Activated CD8-positive, alpha-beta memory T cell treated with anti-CD3 and anti-CD28 coated beads, Interleukin-2, amount 50 U/mL, for 4 hours (primary cell): ENCODE measurements around the gene MOB1A.
"Not testable (repeated sequence)": the region's sequence is repeated elsewhere in the genome, so short reads cannot be mapped to it uniquely, and the experiment has no call there.

Source experiments
- DNase-seq: peaks from one replicate; pipeline ENCODE4 v3.0.0-alpha.2; 2020

The MOB1A gene

DNA sequence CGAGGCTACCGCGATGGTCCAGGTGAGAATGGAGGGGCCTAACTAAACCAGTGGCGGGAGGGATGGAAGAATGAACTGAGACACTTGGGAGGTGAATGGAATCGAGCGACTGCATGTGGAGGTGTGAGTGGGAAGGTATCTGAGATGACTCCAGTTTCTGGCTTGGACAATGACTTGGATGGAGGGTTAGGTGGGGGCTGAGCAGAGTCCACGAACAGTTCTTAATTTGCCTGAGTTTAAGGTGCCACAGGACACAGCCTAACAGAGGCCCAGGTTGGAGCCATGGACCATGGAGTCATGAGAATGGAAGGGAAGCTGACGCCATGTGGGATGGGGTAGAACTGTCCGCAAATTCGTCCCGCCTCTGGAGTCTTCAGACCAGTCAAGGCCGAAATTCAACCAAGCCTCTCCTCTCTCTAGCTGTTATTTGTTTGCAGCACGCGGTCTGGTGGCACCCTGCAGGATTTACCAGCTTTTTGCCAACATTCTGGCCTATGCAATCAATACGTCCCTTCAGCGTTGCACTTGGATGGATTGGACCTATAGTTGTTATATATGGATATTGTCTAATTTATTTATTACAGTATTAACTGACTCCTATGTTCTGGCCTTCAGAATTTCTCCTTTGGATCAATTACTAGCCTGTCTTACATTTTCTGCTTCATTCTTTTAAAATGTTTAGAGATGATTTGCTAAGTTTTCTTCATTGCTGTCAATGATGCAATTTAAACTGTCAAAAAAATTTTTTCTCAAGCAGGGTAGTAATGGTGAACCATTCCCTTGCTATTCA, 30.0 kb downstream of the MOB1A start:
- no peak for DNase-seq

DNA sequence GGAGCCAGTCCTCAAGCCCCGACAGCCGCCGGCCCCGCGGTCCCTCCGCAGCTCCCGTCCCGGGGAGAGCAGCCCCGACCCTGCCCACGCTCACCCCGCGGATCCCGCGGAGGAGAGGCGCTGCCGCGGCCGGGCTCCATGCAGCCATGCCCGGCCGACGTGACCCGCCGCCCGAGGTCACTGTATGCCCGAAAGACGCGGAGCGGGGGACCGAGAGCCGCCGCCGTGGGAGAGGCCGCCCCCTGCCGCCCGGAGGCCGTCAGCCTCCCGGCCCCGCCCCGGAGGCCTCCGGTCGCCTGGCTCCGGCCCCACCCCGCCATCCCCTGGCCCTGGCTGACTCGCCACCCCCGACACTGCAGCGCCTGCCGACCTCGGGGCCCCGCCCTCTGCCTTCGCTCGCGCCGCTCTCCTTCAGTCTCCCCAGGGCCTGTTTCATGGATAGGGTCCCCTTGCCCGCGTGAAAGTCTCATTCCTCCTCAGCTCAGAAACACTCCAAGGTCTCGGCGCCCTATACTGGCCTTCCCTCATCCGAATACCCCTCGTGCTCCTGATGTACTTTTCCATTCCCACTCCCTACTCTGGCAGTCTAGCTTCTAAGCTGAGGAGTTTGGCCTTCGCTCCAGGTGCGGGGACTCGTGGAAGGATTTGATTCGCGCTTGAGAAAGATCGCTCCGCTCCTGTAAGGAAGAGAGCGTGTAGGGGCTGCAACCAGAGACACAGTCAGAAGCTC, 30.8 kb downstream of the MOB1A start, which contains the start of gene BOLA3:
TSS of gene BOLA3 (minus strand) at position 186 of the 730 bp plus-strand sequence. CDS start at position 148, 38 bp downstream.
- peak; percentile 83 for DNase-seq

DNA sequence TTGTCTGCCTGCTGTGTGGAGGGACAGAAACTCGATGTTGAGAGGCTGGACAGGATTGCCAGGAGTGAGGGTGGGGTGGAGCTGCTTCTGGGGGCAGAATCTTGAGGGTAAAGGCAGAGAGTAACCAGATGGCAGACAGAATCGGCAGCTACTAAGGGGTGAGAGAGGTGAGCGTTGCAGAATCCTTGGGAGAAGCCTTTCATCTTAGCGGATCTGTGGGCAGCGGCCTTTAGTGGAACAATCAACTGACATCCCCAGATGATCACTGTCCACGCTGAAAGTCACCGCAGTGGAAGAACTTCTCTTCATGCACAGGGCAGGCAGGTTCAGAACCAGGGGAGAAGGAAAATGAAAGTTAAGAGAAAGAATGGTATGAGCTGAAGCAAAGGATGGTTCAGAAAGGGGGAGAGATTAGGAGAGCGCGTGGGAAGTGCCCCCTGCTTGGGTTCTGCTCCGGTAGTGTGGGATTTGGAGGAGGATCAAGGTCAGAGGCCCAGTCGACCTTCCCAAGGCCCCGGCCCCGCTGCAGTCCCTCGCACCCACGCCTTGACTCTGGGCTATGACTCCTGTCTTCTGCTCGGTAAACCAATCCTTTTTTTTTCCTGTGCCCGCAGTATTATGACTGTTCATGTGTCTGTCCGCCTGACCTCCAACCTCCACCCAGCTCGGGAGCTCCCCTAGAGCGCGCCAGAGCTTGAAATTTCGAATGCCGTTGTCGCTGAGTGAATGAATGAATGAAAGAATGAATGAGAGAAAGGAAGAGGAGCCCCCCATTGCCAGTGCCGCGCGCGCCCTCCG, 31.6 kb downstream of the MOB1A start:
- DNase-seq = no peak

DNA sequence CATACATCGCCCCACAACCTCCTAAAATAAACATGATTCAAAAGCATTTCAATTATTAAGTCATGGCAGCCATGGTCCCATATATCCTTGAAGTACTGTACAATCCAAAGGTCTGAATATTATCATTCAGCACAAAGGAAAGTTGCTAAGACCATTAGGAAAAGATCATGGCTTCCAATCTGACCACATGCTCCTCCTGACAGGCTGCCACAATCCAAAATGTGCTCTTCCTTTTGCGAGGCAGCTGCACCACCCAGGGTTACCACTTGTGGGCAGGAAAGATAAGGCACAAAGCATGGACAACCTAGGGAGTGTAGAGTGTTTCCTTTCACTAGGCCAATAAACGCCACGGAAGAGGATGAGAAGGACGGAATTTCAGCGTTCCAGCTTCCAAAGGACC, 36.3 kb downstream of the MOB1A start:
- no peak for DNase-seq

DNA sequence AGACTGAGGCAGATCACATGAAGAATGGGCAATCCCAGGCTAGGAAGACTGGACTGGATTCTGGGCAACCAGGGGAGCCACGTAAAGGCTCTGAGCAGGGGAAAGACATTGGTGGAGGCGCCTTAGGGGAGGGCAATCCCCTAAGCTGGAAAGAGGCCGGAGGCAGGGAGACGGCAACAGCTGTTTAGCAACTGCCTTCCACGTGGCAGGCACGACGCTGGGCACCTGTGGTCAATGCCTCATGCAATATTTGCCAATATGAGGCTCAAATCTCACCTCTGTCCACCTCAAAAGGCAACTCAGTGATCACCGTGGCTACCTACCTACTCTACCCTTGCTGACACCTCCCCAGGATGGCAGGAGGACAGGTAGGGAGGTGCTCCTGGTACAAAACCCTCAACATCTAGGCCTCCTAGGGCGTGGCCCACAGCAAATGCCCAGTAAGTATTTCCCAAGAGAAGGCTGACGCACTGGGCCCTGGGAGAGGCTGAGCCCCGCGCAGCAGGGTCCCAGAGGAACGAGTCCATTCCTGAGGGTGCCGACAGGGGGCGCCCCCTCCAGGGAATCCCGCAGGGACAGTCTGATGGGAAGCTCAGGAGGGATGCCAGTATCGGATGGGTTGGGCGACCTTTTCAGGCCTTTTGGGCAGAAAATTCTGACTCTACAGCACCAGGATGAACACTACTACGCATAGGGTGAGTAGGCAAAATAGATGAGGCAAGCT, 39.9 kb downstream of the MOB1A start:
- DNase-seq = no peak

DNA sequence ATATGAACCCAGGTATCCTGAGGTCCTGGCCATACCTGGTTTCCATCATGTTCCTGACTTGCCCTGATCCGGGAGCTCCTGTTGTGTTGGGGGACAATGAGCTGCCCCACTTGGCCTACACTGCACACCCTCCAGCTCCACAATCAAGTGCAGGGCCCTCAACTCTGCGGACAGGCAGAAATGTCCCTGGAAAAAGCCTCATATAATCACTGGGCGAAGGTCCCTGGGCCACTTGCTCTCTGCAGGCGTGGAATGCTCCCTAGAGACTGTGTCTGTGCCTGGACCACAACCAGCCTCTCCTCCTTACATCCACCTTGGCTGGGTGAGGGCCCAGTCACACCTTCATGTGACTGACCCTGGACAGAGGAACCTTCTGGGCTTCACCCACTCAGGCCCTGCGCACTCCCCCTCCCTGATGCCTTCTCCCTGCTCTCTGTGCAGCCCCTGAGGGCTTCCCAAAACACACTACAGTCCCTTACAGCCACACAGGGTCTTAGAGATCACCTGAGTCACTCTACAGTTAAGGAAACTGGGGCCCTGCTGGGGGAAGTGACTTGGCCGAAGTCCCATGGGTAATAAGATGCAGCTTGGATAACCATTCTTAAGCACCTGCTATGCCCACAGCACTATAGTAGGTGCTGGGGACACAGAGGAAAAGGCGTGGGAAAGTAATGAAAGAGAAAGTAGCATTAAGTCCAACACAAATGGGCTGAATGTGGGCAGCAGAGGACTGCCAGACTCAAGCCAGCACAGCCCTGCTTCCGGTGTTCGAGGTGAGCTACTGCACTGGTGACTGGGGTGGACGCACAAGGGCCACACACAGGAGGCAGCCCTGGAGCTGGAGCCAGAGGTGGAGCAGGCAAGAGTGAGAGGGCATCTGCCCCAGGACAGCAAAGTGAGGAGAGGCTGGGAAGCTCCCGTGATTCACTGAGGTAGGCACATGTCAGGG, 40.8 kb downstream of the MOB1A start:
- no peak for DNase-seq

DNA sequence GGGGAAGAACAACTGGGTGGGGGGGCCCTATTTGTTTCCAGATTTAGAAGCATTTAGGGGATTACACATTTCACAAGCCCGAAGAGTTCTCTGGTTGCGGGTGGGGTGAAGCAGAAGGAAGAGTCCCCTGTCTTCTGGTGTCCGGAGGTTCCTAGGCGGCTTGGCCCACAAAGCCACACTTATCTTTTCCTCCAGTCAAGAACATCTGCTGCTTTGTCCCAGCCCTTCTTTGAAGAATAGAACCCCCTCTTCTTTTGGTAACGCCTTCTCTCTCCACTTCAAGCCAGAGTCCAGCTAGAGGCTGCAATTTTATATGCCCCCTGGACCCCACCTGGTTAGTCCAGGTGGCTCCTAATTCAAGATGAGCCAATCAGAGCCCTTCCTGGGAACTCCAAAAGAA, 46.8 kb downstream of the MOB1A start:
- no peak for DNase-seq

DNA sequence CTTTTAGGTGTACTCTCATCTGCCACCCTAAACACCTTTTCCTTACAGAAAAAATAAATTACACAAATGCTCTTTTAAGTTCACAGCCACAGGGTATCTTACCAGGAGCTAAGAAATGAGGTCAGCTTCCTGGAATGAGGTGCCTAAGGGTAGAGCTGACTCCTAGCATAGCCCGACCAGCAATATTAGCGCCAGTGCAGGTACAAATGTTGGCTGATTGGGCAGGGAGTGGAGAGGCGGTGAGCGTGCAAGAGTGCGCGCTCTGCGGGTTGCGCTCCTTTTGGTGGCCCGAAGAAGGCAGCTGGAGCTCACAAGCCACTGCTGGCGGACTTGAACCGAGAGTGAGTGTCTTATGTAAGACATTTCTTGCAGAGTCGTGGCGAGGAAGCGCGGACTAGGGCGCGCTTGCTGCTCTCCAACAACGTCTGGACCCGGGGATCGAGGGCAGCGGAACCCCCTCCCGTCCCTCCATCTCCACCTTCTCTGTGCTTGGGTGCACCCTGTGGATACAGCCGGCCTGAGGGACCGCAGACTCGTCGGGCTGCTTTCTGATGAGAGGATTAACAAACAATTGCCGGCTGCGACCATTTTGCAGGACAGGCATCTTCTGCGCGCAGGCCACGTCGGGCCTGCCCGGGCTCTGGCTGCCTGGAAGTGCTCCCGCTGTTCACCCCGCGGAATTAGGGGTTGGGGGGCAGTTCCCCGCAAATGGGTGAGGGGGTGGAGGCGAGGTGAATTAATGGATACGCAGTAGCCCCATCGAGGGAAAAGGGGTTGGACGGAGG, 48.3 kb downstream of the MOB1A start:
- no peak for DNase-seq

DNA sequence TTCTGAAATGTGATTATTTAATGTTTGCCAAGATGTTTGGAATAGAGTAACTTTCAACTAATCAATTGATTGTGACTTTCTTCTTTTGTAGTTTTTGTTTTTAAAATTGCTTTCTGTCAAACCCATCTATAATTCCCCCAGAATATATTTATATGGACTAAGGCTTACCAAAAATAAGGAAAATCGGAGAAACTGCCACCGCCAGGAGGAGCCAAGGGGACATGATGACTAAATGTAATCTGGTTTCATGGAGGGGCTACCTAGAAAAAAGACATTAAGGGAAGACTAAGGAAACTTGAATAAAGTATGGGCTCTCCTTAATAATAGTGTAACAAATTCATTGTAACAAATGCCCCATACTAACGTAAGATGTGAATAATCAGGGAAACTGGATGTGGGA, 50.5 kb downstream of the MOB1A start:
- DNase-seq = no peak

DNA sequence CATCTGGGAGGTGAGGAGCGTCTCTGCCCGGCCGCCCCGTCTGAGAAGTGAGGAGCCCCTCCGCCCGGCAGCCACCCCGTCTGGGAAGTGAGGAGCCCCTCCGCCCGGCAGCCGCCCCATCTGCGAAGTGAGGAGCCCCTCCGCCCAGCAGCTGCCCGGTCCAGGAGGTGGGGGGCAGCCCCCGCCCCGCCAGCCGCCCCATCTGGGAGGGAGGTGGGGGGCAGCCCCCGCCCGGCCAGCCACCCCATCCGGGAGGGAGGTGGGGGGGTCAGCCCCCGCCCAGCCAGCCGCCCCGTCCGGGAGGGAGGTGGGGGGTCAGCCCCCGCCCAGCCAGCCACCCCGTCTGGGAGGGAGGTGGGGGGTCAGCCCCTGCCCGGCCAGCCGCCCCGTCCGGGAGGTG, 54.7 kb downstream of the MOB1A start:
- DNase-seq = not testable (repeated sequence)

DNA sequence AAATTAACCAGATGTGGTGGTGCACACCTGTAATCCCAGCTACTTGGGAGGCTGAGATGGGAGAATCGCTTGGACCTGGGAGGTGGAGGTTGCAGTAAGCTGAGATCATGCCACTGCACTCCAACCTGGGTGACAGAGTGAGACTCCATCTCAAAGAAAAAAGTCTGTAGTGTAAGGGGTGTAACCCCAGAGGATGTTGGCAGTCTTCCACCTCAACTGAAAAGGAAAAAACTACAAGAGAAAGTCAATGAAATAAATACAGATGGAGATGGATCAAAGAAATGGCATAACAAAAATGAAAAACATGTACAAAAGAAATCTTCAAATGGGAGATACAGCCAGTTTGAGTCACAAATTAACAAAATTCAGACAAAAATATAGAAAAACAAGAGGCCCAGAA, 56.8 kb downstream of the MOB1A start:
- DNase-seq = not testable (repeated sequence)

DNA sequence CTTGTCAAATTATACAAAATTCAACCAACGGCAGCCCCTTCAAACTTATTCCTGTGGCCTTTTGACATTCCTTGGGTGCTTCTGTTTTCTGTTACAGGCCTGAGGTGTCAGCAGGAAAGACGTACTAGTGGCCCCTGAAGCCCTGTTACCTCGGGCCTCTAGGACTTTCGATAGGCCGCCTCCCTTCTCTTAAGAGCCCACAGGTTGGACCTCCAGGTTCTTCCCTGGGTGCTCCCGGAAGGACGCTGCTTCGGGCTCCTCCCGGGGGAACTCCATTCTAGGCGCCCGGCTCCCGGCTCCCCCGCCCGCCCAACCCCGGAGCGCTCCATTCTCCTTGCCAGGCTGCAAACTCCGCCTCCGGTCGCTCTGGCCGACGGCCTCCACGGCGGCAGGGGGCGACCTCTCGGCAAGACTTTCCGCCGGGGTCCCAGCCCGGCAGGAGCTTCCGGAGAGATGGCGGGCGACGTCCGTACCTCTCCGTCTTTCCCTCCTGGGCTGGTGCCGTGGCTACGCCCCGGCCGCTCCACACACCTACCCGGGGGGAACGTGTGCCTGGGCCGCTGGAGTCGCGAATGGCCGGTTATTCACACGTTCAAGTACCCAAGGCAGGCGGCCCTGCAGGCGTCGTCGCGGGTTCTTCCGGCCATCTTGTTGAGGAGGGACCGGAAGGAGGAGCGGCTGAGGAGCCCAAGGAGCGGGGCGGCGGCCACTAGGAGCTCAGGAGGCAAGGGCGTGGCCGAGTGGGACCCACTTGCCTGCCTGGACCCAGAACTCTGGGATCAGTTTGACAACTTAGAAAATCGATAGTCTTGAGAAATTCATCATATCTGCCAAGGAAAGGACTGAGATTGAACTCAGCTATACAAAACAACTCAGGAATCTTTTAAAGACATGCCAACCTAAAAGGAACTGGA, 58.5 kb downstream of the MOB1A start:
- DNase-seq = peak; percentile 84

DNA sequence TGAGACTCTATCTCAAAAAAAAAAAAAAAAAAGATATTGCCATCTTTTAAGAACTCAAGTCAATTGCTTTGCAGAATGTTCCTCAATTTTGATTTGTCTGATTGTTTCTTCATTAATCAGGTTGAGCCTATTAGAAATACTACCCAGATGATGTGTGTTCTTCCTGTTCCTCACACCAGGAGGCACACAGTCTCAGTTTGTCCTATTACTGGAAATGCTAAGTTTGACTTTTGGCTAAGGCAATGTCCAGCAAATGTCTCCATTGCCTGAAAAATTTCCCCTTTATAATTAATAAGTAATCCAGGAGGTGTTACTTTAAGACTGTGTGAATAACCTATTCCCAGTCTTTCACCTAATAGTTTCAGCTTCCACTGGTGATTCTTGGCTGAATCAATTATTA, 59.3 kb downstream of the MOB1A start:
- DNase-seq = no peak

DNA sequence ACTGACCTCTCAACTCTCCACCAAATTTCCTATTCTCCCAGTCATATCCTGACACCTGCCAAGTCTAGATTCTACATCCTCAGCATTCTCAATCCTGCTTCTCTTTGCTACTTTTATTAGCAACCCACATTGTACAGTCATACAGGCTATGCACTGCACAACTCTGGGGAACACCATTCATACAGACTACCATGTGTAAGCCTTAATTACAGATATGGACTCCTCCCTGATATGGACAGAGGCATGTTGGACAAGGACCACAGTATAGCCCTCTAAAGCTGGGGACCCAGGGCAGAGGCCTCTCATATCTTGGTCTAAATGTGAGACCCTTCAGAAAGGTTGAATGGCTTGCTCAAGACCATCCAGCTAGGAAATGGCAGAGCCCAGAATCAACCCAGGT, 67.3 kb downstream of the MOB1A start:
- no peak for DNase-seq

DNA sequence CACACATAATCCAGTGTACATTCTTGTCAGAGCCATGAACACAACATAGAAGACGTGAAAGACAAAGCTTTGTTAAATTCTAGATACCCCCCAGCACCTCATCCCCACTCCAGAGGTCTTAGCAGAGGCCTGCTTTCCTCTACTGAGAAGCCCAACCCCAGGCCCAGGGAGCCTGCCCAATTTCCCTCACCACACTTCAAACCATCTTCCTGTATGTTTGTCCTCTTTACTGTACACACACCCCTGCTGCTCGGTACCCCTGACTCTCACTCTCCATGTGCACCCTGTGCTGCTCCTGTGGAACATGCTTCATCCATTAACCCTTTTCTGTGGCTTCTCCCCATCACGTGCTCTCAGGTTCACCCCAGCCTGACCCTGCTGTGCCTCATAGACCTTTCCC, 68.1 kb downstream of the MOB1A start:
- DNase-seq = no peak

DNA sequence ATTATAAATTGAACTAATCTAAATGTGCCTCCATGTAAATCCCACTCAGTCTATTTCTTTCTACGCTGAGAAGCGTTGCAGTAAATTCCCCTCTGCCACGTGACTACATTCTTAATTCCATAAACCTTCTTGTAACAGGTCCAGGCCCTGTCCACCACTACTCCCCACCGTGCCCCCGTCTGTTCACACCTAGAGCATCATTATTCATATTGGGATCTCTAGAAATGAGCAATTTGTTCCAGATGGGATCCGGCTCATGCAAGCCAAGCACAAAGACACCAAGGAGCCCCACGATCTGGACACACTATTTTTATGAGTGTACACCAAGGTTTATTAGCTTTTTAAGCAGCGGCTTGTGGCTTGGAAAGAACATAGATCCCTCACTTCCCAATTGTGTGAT, 69.1 kb downstream of the MOB1A start:
- no peak for DNase-seq

DNA sequence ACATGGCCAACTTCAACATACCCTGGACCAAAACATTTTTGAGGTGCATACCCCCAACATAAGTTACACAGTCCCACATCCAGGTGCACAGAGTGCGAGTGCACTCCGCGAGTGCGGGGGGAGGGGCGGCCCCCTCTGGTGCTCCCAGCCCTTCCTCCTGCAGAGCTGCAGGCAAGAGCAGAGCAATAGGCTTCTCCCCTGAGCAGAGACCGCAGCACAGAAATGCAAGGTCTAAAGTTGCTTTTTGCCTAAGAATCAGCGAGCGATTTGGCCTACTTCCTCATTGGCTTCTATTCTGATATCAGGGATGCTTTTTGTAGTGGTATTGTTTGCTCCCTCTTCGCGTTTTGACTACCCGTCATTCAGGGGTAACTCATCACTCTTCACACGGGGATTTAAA, 71.6 kb downstream of the MOB1A start:
- DNase-seq = no peak

DNA sequence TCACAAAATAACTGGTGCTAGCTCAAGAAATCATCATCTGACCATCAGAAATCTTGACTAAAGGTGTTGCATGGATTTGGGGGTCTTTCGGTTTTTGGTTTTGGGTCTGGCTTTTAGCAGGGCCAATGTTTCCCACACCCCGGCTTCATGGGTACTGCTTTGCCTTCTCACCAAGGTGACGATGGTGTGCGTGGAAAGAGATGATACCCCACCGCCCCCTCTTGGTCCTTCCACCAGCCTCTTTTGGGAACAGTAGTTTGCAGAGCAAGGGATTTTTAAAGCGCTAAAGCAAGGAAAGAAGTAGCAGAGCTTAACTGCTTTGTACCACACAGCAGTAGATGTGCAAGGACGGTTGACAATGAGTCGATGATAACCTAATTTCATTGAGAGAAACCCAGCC, 73.3 kb downstream of the MOB1A start:
- no peak for DNase-seq

DNA sequence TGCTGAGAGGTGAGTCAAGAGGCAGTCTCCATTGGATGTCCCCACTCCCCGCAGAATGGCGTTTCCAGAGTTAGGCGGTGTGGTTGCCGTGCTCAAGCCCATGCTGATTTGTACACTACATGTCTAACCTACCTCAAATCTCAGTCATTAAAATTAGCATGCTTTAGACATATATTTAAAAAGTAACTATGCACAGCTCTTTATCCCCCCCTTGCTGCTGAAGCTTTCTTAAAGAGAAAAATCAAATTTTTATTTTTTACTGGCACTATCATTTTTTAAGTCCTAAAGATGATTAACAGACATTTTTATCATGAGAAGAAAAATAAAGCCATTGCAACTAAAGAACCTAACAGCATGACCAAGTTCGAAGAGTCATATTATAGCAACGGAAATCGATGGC, 73.8 kb downstream of the MOB1A start:
- no peak for DNase-seq

DNA sequence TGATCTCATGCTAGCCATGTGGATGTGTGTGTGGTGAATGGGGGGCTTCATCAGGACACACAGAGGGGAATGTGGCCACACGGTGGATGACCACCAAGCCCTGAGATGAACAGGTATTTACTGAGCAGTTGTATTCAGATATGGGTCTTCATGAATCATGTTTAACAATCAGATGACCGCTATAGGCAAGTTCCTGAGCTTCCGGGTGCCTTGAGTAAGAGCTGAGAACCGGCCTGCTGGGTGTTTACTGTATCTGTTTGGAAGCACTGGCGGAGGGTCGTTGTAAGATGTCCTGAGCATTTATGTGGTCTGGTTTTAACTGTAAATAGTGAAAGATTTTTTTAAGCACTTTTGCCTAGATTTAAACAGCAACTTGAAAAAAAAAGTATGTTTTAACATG, 74.9 kb downstream of the MOB1A start:
- DNase-seq = no peak
